B cell (primary cell): ENCODE data around the gene SASH1. TPM values are rescaled to one million over a fixed set of nuclear protein-coding genes. Genes with fewer than 3 reads are reported as not detected.

Source experiments
- ATAC-seq: fragments of 200-7000 bp; cut with Tn5 transposase; one replicate; pipeline ENCODE4 v1.10.0; 2021; ENCODE audit warnings: low read depth, mild to moderate bottlenecking, moderate number of reproducible peaks, moderate library complexity
- CTCF ChIA-PET: fragments of 350-600 bp; sonication (Branson Sonifier 250); formaldehyde crosslinking; loops from one replicate; lab custom pipeline; 2021; ENCODE audit warnings: antibody characterized with exemption, inconsistent platforms; lab: Charles Lee
- POLR2A ChIA-PET: fragments of 350-600 bp; sonication (Branson Sonifier 250); formaldehyde crosslinking; loops from one replicate; lab custom pipeline; 2021; ENCODE audit warnings: antibody characterized with exemption; lab: Charles Lee
- DNase-seq: peaks from one replicate; pipeline ENCODE4 v3.0.0; 2013
- H2AFZ ChIP-seq: 2 replicates; pipeline ENCODE4 v1.6.1; 2012; ENCODE audit warnings: mild to moderate bottlenecking, low read depth, low read length; ENCODE audit not compliant: insufficient read depth, poor library complexity, severe bottlenecking
- H3K27ac ChIP-seq, 2 donors: 1 replicate in 1 of 2; 2 replicates in 1 of 2; pipeline ENCODE4 v1.5.1; 2012 to 2013; ENCODE audit warnings: low read length in 2 of 2, mild to moderate bottlenecking in 2 of 2, moderate library complexity in 1 of 2
- H3K27me3 ChIP-seq, 4 experiments: fragments of 200-600 bp in 1 of 4; sonication (generic) in 1 of 4; replicated peaks in 1 of 4; 1 replicate in 2 of 4; 2 replicates in 2 of 4; pipeline versions ENCODE4 v1.6.1 to v1.7.0; 2013 to 2016; ENCODE audit warnings: low read length in 3 of 4, mild to moderate bottlenecking in 2 of 4, mixed read lengths in 1 of 4, moderate library complexity in 1 of 4; ENCODE audit not compliant: insufficient read depth in 4 of 4, control insufficient read depth in 3 of 4; ENCODE audit errors: control extremely low read depth in 1 of 4
- H3K36me3 ChIP-seq, 2 experiments: replicated peaks in 1 of 2; 1 replicate in 1 of 2; 2 replicates in 1 of 2; pipeline versions ENCODE4 v1.6.1 to v1.7.1; 2013; ENCODE audit warnings: low read length in 1 of 2; ENCODE audit not compliant: insufficient read depth in 2 of 2, control insufficient read depth in 1 of 2; ENCODE audit errors: control extremely low read depth in 1 of 2, extremely low read depth in 1 of 2
- H3K4me1 ChIP-seq, 2 donors: fragments of 200-600 bp in 1 of 2; sonication (generic) in 1 of 2; 1 replicate in 1 of 2; 2 replicates in 1 of 2; pipeline versions ENCODE4 v1.5.1 to v1.6.1; 2013 to 2017; ENCODE audit warnings: low read length in 2 of 2; ENCODE audit not compliant: control insufficient read depth in 2 of 2, insufficient read depth in 2 of 2
- H3K4me2 ChIP-seq: replicated peaks from 2 replicates; pipeline ENCODE3; 2012; ENCODE audit warnings: mild to moderate bottlenecking, low read depth, low read length; ENCODE audit not compliant: poor library complexity, severe bottlenecking
- H3K4me3 ChIP-seq, 5 experiments: fragments of 200-600 bp in 1 of 5; sonication (generic) in 1 of 5; 1 replicate in 3 of 5; 2 replicates in 2 of 5; pipeline versions ENCODE4 v1.5.1 to v1.7.0; 2011 to 2016; ENCODE audit warnings: low read length in 4 of 5, mild to moderate bottlenecking in 4 of 5, low read depth in 2 of 5, control low read depth in 1 of 5, moderate library complexity in 1 of 5; ENCODE audit not compliant: insufficient read depth in 1 of 5; ENCODE audit errors: control extremely low read depth in 1 of 5, extremely low read depth in 1 of 5
- H3K79me2 ChIP-seq: fragments of 200-600 bp; sonication (generic); one replicate; pipeline ENCODE4 v1.6.0; 2016; ENCODE audit warnings: low read length; ENCODE audit not compliant: control insufficient read depth, insufficient read depth
- H3K9ac ChIP-seq: fragments of 200-600 bp; sonication (generic); 2 replicates; pipeline ENCODE4 v1.6.1; 2017; ENCODE audit warnings: mild to moderate bottlenecking, low read length, moderate library complexity
- H3K9me3 ChIP-seq, 3 donors: one replicate each; pipeline versions ENCODE4 v1.6.1 to v1.7.1; 2013; ENCODE audit warnings: low read length in 2 of 3; ENCODE audit not compliant: control insufficient read depth in 2 of 3, insufficient read depth in 1 of 3; ENCODE audit errors: control extremely low read depth in 1 of 3
- H4K20me1 ChIP-seq: 2 replicates; pipeline ENCODE4 v1.6.0; 2012; ENCODE audit warnings: mild to moderate bottlenecking, low read length; ENCODE audit not compliant: insufficient read depth, control insufficient read depth, poor library complexity, severe bottlenecking
- H3K27ac Mint-ChIP-seq: one replicate; pipeline ENCODE4 v1.8.0; 2021; ENCODE audit warnings: mixed read lengths
- H3K27me3 Mint-ChIP-seq: one replicate; pipeline ENCODE4 v1.8.0; 2021; ENCODE audit warnings: mixed read lengths
- H3K4me1 Mint-ChIP-seq: one replicate; pipeline ENCODE4 v1.8.0; 2021; ENCODE audit warnings: mixed read lengths
- H3K4me3 Mint-ChIP-seq: one replicate; pipeline ENCODE4 v1.8.0; 2021; ENCODE audit warnings: mixed read lengths
- H3K9me3 Mint-ChIP-seq: one replicate; pipeline ENCODE4 v1.8.0; 2022; ENCODE audit warnings: mixed read lengths; ENCODE audit not compliant: insufficient read depth
- EZH2 ChIP-seq: IDR thresholded peaks from 2 replicates; pipeline ENCODE4 v1.6.1; 2012; ENCODE audit warnings: borderline replicate concordance, low read depth, mild to moderate bottlenecking, moderate library complexity, low read length; ENCODE audit not compliant: insufficient read depth, poor library complexity, severe bottlenecking
- WGBS: methylation state at CpG from one replicate; pipeline ENCODE4 v1.1.5; 2013; ENCODE audit warnings: missing lambda C conversion rate; ENCODE audit not compliant: insufficient coverage; 5-methylcytosine and 5-hydroxymethylcytosine counted together
- intact Hi-C: fragments of 100-400 bp; cut with micrococcal nuclease; formaldehyde crosslinking; loops from one replicate; pipeline ENCODE4 v1.10.0; 2022
- polyA plus RNA-seq: library from polyadenylated mRNA; depleted of rRNA; stranded (reverse); fragments of >200 nt; gene quantifications from 2 replicates; pipeline ENCODE4 v1.2.3, GENCODE V29; 2012
- total RNA-seq, 2 donors: library from RNA; stranded (reverse); fragments of 120-200 nt in 1 of 2; gene quantifications; 1 replicate in 1 of 2; 2 replicates in 1 of 2; pipeline versions ENCODE4 v1.2.3 to v1.2.4, GENCODE V29; 2013 to 2022
- TF ChIP-seq, protein P1 (sequence below): fragments of 200-600 bp; IDR thresholded peaks from one replicate; pipeline ENCODE4 v1.8.0; 2022; ENCODE audit warnings: antibody characterized with exemption, mild to moderate bottlenecking

SASH1 gene
- total and polyA plus RNA-seq, 2 donors (not counting 1 experiment from before 2014, with no cell fraction given): 0.01 to 0.07 TPM

DNA sequence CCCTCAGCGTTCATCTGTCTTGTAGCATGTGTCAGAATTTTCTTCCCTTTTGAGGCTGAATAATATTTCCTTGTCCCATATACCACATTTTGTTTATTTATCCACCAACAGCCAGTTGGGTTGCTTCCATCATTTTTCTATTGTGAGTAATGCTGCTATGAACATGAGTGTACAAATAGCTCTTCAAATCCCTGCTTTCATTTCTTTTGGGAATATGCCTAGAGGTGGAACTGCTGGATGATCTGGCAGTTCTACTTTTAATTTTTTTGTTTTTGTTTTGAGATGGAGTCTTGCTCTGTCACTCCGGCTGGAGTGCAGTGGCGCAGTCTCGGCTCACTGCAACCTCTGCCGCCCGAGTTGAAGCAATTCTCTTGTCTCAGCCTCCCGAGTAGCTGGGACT lies 64.7 kb downstream of the SASH1 start:
- CTCF ChIA-PET: no interaction called here

DNA sequence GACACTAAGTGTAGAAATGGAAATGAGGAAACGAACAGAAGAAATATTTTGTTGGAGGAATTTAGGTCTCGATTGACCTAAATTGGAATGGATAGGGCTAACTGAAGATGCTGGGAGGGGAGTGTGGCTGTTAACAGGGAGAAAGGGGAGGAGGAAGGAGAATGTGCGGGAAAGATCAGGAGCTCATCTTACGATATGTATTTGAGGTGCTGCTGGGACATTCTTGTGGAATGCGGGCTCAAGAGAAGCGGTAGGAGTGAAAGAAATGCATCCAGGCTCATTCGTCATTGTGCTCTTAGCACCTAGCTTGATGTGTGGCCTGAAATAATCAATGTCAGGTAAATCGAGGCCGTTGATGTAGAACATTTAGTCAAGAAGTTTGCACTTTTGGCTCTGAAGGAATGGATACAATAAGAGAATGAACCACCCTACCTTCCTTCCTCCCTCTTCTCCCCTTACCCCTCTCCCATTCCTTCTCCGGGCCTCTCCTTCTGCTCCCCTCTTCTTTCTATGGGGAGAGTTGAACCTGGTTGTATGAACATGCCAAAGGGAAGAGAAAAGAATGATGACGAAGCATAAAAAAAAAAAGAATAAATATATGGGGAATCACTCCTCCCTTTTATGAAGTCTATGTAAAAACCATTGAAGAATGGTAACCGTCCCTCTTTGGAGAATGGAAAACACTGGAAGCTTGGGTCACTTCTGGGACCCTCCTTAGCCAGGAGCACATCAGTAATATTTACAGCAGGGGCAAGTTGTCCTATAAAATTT lies 70.9 kb downstream of the SASH1 start:
- Histone ChIP-seq H2AFZ (no peak overlapping the region), H3K9ac (no peak overlapping the region), H3K36me3 (no peaks in the 10 kb centered on the region), H4K20me1 (no peaks in the 10 kb centered on the region), H3K4me3 (no peak overlapping the region), H3K4me1 (no peaks in the 10 kb centered on the region), H3K9me3 (no peaks in the 10 kb centered on the region), H3K4me2 (no peak overlapping the region), H3K27ac (no peak overlapping the region), H3K27me3 (no peaks in the 10 kb centered on the region), H3K79me2 (no peaks in the 10 kb centered on the region)
- no peaks in the 10 kb centered on the region for H3K9me3 Mint-ChIP-seq
- POLR2A ChIA-PET: no interaction called here
- CTCF ChIA-PET: interaction anchor here (0.6 kb wide), 1 partner anchor 57 kb away, joined by 3 read pairs; no protein-coding TSS in a partner anchor
- intact Hi-C loops: no loop called here
- H3K27ac Mint-ChIP-seq: no peak overlapping the region
- H3K4me3 Mint-ChIP-seq: no peak overlapping the region
- 97% methylated on average over 6 of the region's 12 CpGs for WGBS
- peaks cover 24% of the 10 kb centered on the region for H3K27me3 Mint-ChIP-seq
- TF ChIP-seq EZH2: no peak
- TF ChIP-seq, protein P1, sequence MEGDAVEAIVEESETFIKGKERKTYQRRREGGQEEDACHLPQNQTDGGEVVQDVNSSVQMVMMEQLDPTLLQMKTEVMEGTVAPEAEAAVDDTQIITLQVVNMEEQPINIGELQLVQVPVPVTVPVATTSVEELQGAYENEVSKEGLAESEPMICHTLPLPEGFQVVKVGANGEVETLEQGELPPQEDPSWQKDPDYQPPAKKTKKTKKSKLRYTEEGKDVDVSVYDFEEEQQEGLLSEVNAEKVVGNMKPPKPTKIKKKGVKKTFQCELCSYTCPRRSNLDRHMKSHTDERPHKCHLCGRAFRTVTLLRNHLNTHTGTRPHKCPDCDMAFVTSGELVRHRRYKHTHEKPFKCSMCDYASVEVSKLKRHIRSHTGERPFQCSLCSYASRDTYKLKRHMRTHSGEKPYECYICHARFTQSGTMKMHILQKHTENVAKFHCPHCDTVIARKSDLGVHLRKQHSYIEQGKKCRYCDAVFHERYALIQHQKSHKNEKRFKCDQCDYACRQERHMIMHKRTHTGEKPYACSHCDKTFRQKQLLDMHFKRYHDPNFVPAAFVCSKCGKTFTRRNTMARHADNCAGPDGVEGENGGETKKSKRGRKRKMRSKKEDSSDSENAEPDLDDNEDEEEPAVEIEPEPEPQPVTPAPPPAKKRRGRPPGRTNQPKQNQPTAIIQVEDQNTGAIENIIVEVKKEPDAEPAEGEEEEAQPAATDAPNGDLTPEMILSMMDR: no peak
- ATAC-seq (no peak), DNase-seq (no peak)
- H3K4me1 Mint-ChIP-seq: no peaks in the 10 kb centered on the region

More for the DNA sequence above, 64.7 kb downstream of the SASH1 start:
- H3K36me3 ChIP-seq: no peaks in the 10 kb centered on the region
- no peak overlapping the region for H3K27ac ChIP-seq
- H3K9me3 ChIP-seq: no peaks in the 10 kb centered on the region
- POLR2A ChIA-PET: no interaction called here
- no peak overlapping the region for H3K9ac ChIP-seq
- DNase-seq (no peak), ATAC-seq (no peak)
- no peak overlapping the region for H3K27ac Mint-ChIP-seq
- H2AFZ ChIP-seq: no peak overlapping the region
- H3K4me2 ChIP-seq: no peak overlapping the region
- no peak overlapping the region for H3K4me3 Mint-ChIP-seq
- 97% methylated on average over 6 of the region's 7 CpGs for WGBS
- H3K4me1 ChIP-seq: no peaks in the 10 kb centered on the region
- no peaks in the 10 kb centered on the region for H4K20me1 ChIP-seq
- H3K79me2 ChIP-seq: no peaks in the 10 kb centered on the region
- TF ChIP-seq EZH2: no peak
- TF ChIP-seq, protein P1: no peak
- peaks cover 20% of the 10 kb centered on the region for H3K27me3 Mint-ChIP-seq
- H3K27me3 ChIP-seq: no peaks in the 10 kb centered on the region
- H3K4me3 ChIP-seq: no peak overlapping the region
- intact Hi-C loops: no loop called here
- H3K4me1 Mint-ChIP-seq: no peaks in the 10 kb centered on the region
- no peaks in the 10 kb centered on the region for H3K9me3 Mint-ChIP-seq
